ENCODE results near the gene ZFP36L1.

Gene ZFP36L1

DNA sequence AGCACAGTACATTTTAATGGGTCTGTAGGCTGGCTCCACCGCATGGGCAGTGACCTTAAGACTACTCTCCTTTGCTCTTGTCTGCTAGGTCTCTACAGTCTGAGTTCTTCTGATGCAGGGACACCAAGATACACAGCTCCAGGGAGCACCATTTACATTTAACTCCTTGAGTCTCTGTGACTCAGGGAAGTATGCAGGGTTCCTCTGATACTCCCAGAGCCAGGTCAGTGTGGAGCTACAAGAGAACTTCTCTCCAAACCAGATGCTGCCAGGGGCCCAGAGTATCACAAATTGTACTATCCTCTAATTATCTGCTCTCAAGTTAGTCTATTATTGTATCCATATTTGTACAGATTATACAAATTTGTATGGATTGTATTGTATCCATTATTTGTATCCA is 15.2 kb downstream of the ZFP36L1 start:
- no peak for ATAC-seq
- no peak for TF ChIP-seq BACH2 (CRISPR knock-in tag; IDR thresholded peaks at IDR 0.05; ENCODE audit: borderline replicate concordance)
- no peak for TF ChIP-seq ESRRG (CRISPR knock-in tag; IDR thresholded peaks at IDR 0.05)
- no peak for TF ChIP-seq OSR1 (CRISPR knock-in tag; IDR thresholded peaks at IDR 0.05)
- no peak for TF ChIP-seq POU6F1 (CRISPR knock-in tag; IDR thresholded peaks at IDR 0.05; ENCODE audit: borderline replicate concordance, low read depth)
- TF ChIP-seq, protein P1, sequence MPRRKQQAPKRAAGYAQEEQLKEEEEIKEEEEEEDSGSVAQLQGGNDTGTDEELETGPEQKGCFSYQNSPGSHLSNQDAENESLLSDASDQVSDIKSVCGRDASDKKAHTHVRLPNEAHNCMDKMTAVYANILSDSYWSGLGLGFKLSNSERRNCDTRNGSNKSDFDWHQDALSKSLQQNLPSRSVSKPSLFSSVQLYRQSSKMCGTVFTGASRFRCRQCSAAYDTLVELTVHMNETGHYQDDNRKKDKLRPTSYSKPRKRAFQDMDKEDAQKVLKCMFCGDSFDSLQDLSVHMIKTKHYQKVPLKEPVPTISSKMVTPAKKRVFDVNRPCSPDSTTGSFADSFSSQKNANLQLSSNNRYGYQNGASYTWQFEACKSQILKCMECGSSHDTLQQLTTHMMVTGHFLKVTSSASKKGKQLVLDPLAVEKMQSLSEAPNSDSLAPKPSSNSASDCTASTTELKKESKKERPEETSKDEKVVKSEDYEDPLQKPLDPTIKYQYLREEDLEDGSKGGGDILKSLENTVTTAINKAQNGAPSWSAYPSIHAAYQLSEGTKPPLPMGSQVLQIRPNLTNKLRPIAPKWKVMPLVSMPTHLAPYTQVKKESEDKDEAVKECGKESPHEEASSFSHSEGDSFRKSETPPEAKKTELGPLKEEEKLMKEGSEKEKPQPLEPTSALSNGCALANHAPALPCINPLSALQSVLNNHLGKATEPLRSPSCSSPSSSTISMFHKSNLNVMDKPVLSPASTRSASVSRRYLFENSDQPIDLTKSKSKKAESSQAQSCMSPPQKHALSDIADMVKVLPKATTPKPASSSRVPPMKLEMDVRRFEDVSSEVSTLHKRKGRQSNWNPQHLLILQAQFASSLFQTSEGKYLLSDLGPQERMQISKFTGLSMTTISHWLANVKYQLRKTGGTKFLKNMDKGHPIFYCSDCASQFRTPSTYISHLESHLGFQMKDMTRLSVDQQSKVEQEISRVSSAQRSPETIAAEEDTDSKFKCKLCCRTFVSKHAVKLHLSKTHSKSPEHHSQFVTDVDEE (CRISPR knock-in tag; IDR thresholded peaks at IDR 0.05): no peak
- no peak for TF ChIP-seq ISL1 (CRISPR knock-in tag; IDR thresholded peaks at IDR 0.05)
- no peak for TF ChIP-seq ZNF70 (CRISPR knock-in tag; IDR thresholded peaks at IDR 0.05)
- TF ChIP-seq RARB (CRISPR knock-in tag; IDR thresholded peaks at IDR 0.05): no peak
- no peak for TF ChIP-seq ZNF8 (CRISPR knock-in tag; IDR thresholded peaks at IDR 0.05)
- TF ChIP-seq ZFP30 (CRISPR knock-in tag; IDR thresholded peaks at IDR 0.05): no peak
- no peak for TF ChIP-seq CSDC2 (CRISPR knock-in tag; IDR thresholded peaks at IDR 0.05)
- TF ChIP-seq ZFP3 (CRISPR knock-in tag; IDR thresholded peaks at IDR 0.05): no peak
- TF ChIP-seq ZC3H10 (CRISPR knock-in tag; IDR thresholded peaks at IDR 0.05): no peak
- TF ChIP-seq ZNF565 (CRISPR knock-in tag; conservative IDR thresholded peaks at IDR 0.05; ENCODE audit: low read depth): no peak
- TF ChIP-seq, protein P2, sequence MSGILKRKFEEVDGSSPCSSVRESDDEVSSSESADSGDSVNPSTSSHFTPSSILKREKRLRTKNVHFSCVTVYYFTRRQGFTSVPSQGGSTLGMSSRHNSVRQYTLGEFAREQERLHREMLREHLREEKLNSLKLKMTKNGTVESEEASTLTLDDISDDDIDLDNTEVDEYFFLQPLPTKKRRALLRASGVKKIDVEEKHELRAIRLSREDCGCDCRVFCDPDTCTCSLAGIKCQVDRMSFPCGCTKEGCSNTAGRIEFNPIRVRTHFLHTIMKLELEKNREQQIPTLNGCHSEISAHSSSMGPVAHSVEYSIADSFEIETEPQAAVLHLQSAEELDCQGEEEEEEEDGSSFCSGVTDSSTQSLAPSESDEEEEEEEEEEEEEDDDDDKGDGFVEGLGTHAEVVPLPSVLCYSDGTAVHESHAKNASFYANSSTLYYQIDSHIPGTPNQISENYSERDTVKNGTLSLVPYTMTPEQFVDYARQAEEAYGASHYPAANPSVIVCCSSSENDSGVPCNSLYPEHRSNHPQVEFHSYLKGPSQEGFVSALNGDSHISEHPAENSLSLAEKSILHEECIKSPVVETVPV (CRISPR knock-in tag; IDR thresholded peaks at IDR 0.05): no peak

DNA sequence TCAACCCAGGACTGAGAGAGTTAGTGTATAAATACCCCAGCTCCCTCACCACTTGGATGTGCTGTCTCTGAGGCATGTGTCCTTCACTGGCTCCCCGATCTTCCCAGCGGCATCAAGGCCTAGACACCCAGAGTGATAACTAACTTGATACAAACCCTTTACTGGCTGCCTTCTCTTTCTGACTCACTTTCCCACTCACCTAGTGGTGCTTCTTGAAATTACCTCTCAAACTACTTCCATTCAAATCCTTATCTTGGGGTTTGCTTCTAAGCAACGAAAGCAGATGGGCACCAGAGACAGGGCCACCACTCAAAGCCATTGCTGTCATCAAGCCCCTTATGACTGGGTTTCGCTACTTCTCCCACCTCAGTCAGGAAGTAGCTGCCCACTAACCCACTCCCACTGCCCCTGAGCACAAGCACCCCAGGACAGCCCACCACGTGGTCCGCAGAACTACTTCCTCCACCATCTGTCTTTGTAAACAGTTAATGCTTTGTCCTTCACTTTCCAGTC is 17.2 kb downstream of the ZFP36L1 start:
- ATAC-seq: no peak
- TF ChIP-seq ESRRG (CRISPR knock-in tag; IDR thresholded peaks at IDR 0.05) (no peak), TCF4 (CRISPR knock-in tag; IDR thresholded peaks at IDR 0.05; ENCODE audit: borderline replicate concordance) (no peak), RARB (CRISPR knock-in tag; IDR thresholded peaks at IDR 0.05) (no peak), OSR1 (CRISPR knock-in tag; IDR thresholded peaks at IDR 0.05) (no peak), GLIS3 (CRISPR knock-in tag; IDR thresholded peaks at IDR 0.05) (no peak), POU6F1 (CRISPR knock-in tag; IDR thresholded peaks at IDR 0.05; ENCODE audit: borderline replicate concordance, low read depth) (no peak), ZNF565 (CRISPR knock-in tag; conservative IDR thresholded peaks at IDR 0.05; ENCODE audit: low read depth) (no peak), ZNF8 (CRISPR knock-in tag; IDR thresholded peaks at IDR 0.05) (no peak), ISL1 (CRISPR knock-in tag; IDR thresholded peaks at IDR 0.05) (no peak), ZNF70 (CRISPR knock-in tag; IDR thresholded peaks at IDR 0.05) (no peak), ZFP3 (CRISPR knock-in tag; IDR thresholded peaks at IDR 0.05) (no peak), ZFP30 (CRISPR knock-in tag; IDR thresholded peaks at IDR 0.05) (no peak)
- TF ChIP-seq, protein P2 (CRISPR knock-in tag; IDR thresholded peaks at IDR 0.05): no peak
- TF ChIP-seq, protein P3, sequence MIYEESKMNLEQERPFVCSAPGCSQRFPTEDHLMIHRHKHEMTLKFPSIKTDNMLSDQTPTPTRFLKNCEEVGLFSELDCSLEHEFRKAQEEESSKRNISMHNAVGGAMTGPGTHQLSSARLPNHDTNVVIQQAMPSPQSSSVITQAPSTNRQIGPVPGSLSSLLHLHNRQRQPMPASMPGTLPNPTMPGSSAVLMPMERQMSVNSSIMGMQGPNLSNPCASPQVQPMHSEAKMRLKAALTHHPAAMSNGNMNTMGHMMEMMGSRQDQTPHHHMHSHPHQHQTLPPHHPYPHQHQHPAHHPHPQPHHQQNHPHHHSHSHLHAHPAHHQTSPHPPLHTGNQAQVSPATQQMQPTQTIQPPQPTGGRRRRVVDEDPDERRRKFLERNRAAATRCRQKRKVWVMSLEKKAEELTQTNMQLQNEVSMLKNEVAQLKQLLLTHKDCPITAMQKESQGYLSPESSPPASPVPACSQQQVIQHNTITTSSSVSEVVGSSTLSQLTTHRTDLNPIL (CRISPR knock-in tag; IDR thresholded peaks at IDR 0.05; ENCODE audit: low read depth): no peak

All from SK-N-SH treated with all-trans-retinoic acid at 6 μM for 48 hours (cell line).